RCC 7860 (cell line): ENCODE measurements around the gene HOXB7.

Source experiments
- DNase-seq: peaks from one replicate; pipeline ENCODE4 v3.0.0-alpha.2; 2015; ENCODE audit warnings: low spot score
- FAIRE-seq: peaks from 2 replicates; lab custom pipeline; 2012; peaks lifted over from hg19 to GRCh38; lab: Jason Lieb, UNC

HOXB7 gene

GRCh38 chr17:48611681-48612455 lies 1.1 kb upstream of the HOXB7 start:
- peak; percentile 63 for DNase-seq
- no peak for FAIRE-seq

GRCh38 chr17:48611213-48611612 lies 396 bp upstream of the HOXB7 start:
- FAIRE-seq (no peak), DNase-seq (no peak)

- FAIRE-seq (no peak), DNase-seq (no peak)
Observed at GRCh38 chr17:48609759-48610281, 997 bp downstream of the HOXB7 start.

- no peak for FAIRE-seq
Observed at GRCh38 chr17:48609033-48609432, 1.8 kb downstream of the HOXB7 start.

DNA sequence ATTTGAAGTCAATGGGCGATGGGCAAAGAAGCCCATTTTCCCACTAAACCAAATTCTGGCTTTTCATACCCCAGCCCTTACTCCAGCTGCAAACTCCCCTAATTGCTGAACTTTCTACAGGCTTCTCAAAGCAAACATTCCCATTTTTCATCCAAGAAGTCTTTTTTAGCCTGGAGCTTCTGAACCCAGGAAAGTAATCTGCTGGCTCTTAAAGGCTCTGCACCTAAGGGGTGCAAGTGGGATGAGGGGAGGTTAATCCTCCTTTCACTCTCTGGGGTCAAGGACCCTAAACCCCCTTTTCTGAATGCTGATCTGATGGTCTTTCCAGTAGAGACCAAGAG lies 2.4 kb downstream of the HOXB7 start:
- FAIRE-seq, result no peak
- no peak for DNase-seq

More at GRCh38 chr17:48609033-48609432, 1.8 kb downstream of the HOXB7 start:
- no peak for DNase-seq

GRCh38 chr17:48606892-48607614 lies 3.8 kb downstream of the HOXB7 start:
- DNase-seq, result no peak
- no peak for FAIRE-seq

DNA sequence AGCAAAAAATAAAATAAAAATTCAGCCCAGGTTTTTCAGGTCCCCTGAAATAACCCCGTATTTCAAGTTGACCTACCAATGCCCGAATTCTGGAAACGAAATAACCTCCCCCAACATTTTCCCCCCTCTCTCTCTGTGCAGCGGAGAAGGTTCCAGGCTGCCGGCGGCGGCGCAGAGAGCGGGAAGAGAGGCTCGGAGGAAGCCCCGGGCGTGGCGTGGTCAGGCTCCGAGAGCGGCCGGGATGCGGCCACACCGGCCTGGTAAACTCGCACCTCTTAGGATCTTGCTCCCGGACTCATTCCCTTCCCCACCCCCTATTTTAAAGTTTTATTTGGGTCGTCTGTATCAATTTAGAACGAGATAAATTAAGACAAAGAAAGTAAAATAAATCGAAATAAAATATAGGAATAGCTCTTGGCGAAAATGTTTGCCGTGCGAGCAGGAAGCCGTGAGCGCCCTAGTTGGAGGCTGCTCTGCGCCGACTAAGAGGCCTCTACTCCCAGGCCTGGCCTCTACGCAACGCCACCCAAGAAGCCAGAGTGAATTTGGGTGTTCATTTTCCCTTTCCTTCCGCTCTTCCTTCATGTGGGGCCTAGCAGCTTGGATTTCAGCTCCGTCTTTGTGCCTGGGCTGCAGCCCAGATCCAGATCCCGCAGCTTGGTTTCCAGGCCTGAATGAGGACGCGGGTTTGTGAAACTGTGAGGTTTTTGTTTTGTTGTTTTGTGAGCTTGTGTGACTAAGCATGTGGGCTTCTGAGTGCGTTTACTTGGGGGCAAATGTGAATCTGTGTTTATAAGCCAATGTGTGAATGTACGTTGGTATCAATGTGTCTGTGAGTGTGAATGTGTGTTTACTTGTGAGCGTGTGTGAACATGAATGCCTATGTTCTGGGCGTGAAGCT lies 4.6 kb downstream of the HOXB7 start:
- FAIRE-seq (no peak), DNase-seq (no peak)

GRCh38 chr17:48605409-48605919 lies 5.4 kb downstream of the HOXB7 start:
- no peak for DNase-seq
- FAIRE-seq, result no peak

- peak; percentile 60 for DNase-seq
- FAIRE-seq, result peak; percentile 75
Observed at GRCh38 chr17:48604770-48605329, 6.0 kb downstream of the HOXB7 start, which contains the start of gene HOXB6. TSS of gene HOXB6 (minus strand) at chr17:48604986. CDS start at chr17:48598150, 6,836 bp downstream.

DNA sequence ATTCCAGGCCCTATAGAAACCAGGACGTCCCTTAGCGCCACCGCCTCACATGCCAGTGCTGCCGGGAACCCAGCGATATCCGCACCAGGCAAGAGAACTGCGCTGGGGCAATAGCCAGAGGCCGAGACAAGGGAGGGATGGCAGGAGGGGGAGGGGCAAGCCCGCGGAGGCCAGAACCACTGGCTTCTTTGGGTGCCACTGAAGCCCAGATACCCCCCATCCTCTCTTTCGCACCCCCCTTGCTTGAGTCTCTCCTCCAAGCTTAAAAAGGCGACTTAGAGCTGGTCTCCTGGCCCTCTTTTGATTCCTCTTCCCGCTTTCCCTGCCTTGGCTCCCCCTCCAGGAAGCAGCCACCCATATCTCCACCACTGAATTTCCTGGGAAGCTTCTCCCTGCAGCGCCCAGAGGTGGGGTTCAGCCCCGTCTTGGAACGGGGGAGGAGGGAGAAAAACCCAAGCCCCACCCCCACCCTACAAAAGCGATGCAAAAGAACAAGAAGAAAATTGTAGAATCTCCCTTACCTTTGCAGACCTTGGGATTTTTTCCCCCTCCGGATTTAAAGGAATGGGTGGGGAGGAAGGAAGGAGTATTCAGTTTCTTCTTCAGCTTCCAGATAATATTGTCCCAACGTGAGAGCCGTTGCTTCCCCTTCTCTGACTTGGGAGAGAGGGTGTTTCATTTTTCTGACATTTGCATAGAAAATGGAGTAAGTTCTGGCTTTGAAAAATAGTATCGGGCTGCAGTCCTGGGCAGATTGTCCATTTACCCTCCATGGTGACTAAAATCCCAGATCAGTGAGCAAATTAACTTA lies 6.7 kb downstream of the HOXB7 start:
- FAIRE-seq (peak; percentile 78), DNase-seq (peak; percentile 74)

- FAIRE-seq, result peak; percentile 75
- DNase-seq, result peak; percentile 79
Observed at GRCh38 chr17:48601539-48602425, 9.0 kb downstream of the HOXB7 start.

- DNase-seq (no peak), FAIRE-seq (no peak)
Observed at GRCh38 chr17:48601207-48601538, 9.6 kb downstream of the HOXB7 start.

GRCh38 chr17:48600244-48601098 lies 10.3 kb downstream of the HOXB7 start:
- FAIRE-seq, result no peak
- no peak for DNase-seq

DNA sequence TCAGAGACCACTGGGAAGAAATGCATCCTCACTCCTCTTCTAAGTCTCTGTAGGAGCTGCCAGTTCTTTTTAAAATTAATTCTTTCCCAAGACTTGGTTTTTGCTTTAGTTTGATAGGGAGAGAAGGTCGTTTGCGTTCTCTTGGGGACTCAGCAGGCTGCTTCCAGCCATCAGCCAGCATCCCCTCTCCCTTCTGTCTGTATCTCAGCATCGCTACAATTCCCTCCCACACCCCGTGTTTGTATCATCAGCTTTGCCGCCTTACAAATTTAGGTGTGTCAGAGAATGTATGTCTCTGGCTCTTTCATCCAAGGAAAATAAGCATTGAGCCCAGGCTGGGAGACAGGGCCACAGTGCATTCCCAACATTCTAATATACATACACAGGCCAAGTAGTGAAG lies 11.5 kb downstream of the HOXB7 start:
- no peak for FAIRE-seq

DNA sequence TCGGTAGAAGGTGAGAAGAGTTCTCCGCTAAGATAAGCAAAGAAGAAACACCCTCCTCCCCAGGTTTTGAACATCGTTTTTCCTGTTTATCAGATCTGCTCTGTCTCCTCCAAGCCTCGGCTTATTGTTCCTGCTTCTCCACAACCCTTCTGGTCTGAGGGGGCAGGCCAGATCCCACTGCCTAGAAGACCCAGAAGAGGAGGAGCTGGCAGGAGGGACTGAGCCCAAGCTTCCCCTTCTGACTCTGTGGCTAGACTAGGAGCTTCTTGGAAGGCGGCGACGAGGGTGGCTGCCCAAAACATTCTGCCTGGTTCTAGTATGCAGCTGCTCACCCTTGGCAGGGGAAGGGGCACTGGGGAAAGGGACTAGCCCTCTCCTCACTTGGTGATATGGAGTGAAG lies 12.1 kb downstream of the HOXB7 start:
- DNase-seq (no peak), FAIRE-seq (no peak)

More for the DNA sequence above, 11.5 kb downstream of the HOXB7 start:
- DNase-seq, result no peak

- DNase-seq, result peak; percentile 69
Observed at GRCh38 chr17:48597778-48598631, 12.8 kb downstream of the HOXB7 start.

DNA sequence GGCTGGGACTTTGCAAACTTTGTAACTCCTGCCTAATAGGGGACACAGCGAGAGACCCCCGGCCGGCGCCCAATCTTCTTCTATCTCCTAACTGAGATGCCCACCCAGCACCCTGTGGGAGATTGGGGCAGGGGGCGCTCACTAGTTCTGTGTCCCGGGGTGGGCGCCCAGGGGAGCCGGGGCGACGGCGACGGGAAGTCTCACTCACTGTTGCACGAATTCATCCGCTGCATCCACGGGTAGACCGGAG lies 13.4 kb downstream of the HOXB7 start:
- FAIRE-seq, result no peak
- no peak for DNase-seq

More at GRCh38 chr17:48597778-48598631, 12.8 kb downstream of the HOXB7 start:
- peak; percentile 37 for FAIRE-seq
